Endodermal cell (in vitro differentiated cells): ENCODE data around the gene VAMP4. TPM values are rescaled to one million over a fixed set of nuclear protein-coding genes. Genes with fewer than 3 reads are reported as not detected.

Experiments
- DNase-seq: peaks from one replicate; pipeline ENCODE4 v3.0.0-alpha.2; 2017
- H3K27ac ChIP-seq: 2 replicates; pipeline ENCODE4 v1.5.1; 2013; ENCODE audit warnings: mild to moderate bottlenecking, low read depth, low read length, moderate library complexity
- H3K27me3 ChIP-seq: 2 replicates; pipeline ENCODE4 v1.6.1; 2013; ENCODE audit warnings: mild to moderate bottlenecking, low read length, moderate library complexity; ENCODE audit not compliant: insufficient read depth, control insufficient read depth, poor library complexity, severe bottlenecking
- H3K36me3 ChIP-seq: 2 replicates; pipeline ENCODE4 v1.7.0; 2013; ENCODE audit warnings: mild to moderate bottlenecking, low read length, moderate library complexity; ENCODE audit not compliant: control insufficient read depth, insufficient read depth
- H3K4me1 ChIP-seq: one replicate; pipeline ENCODE4 v1.7.0; 2013; ENCODE audit warnings: low read length; ENCODE audit not compliant: control insufficient read depth, insufficient read depth
- H3K4me3 ChIP-seq: 2 replicates; pipeline ENCODE4 v1.5.1; 2013; ENCODE audit warnings: mild to moderate bottlenecking, low read length, moderate library complexity
- H3K9ac ChIP-seq: 2 replicates; pipeline ENCODE4 v1.6.1; 2013; ENCODE audit warnings: mild to moderate bottlenecking, low read length, moderate library complexity; ENCODE audit not compliant: poor library complexity, severe bottlenecking; ENCODE audit errors: extremely low read depth
- H3K9me3 ChIP-seq: 2 replicates; pipeline ENCODE4 v1.6.1; 2013; ENCODE audit warnings: mild to moderate bottlenecking, low read length, moderate library complexity; ENCODE audit not compliant: control insufficient read depth
- H3K27ac Mint-ChIP-seq: 2 replicates; pipeline ENCODE4 v1.8.0; 2020; ENCODE audit warnings: mixed read lengths
- H3K27me3 Mint-ChIP-seq: 2 replicates; pipeline ENCODE4 v1.8.0; 2021; ENCODE audit warnings: mild to moderate bottlenecking, mixed read lengths; ENCODE audit not compliant: insufficient read depth
- H3K36me3 Mint-ChIP-seq: 2 replicates; pipeline ENCODE4 v1.8.0; 2020; ENCODE audit warnings: low read depth, mixed read lengths
- H3K4me1 Mint-ChIP-seq: 2 replicates; pipeline ENCODE4 v1.8.0; 2020; ENCODE audit warnings: mixed read lengths
- H3K4me3 Mint-ChIP-seq: 2 replicates; pipeline ENCODE4 v1.8.0; 2020; ENCODE audit warnings: mild to moderate bottlenecking, moderate library complexity, mixed read lengths
- H3K9me3 Mint-ChIP-seq: 2 replicates; pipeline ENCODE4 v1.8.0; 2020; ENCODE audit warnings: mild to moderate bottlenecking, mixed read lengths
- CTCF ChIP-seq: fragments of 200-600 bp; sonication (generic); conservative IDR thresholded peaks from 2 replicates; pipeline ENCODE4 v1.5.0; 2021; ENCODE audit warnings: antibody characterized with exemption, mild to moderate bottlenecking
- WGBS, 2 experiments: methylation state at CpG; one replicate each; pipeline versions ENCODE4 v1.1.5 to v1.1.7; 2013; ENCODE audit warnings: missing lambda C conversion rate in 2 of 2, mixed read lengths in 1 of 2; ENCODE audit not compliant: insufficient coverage in 1 of 2, insufficient read length in 1 of 2; 5-methylcytosine and 5-hydroxymethylcytosine counted together
- total RNA-seq, 2 donors: library from RNA; stranded (reverse); fragmentation: NEBNext Ultra II Directional in 1 of 2; extraction: Animal tissue kit (Norgen Biotek cat#: 25700) in 1 of 2; gene quantifications; 2 replicates in 1 of 2; 3 replicates in 1 of 2; pipeline ENCODE4 v1.2.1, GENCODE V29; 2021

VAMP4 gene
- total RNA-seq, 2 donors from 2014 or later: 6.2 to 6.9 TPM

GRCh38 chr1:171785766-171786165, 43.9 kb upstream of the VAMP4 start:
- no peak overlapping the region for H3K4me3 ChIP-seq
- Mint-ChIP-seq H3K27me3 (no peaks in the 10 kb centered on the region), H3K9me3 (no peaks in the 10 kb centered on the region), H3K27ac (no peak overlapping the region), H3K4me1 (peaks cover 19% of the 10 kb centered on the region), H3K36me3 (peaks cover 60% of the 10 kb centered on the region), H3K4me3 (no peak overlapping the region)
- H3K9ac ChIP-seq: no peak overlapping the region
- no peaks in the 10 kb centered on the region for H3K27me3 ChIP-seq
- peaks cover 60% of the 10 kb centered on the region for H3K36me3 ChIP-seq
- peaks cover 4% of the 10 kb centered on the region for H3K4me1 ChIP-seq
- H3K27ac ChIP-seq: no peak overlapping the region
- no peak for TF ChIP-seq CTCF
- WGBS, 2 experiments: 93 to 97% methylated on average over 6 to 9 of the region's 9 CpGs
- DNase-seq: no peak
- H3K9me3 ChIP-seq: no peaks in the 10 kb centered on the region

- no peak for DNase-seq
- Mint-ChIP-seq H3K36me3 (peaks cover 53% of the 10 kb centered on the region), H3K27me3 (no peaks in the 10 kb centered on the region), H3K4me1 (peaks cover 15% of the 10 kb centered on the region), H3K4me3 (no peak overlapping the region), H3K9me3 (no peaks in the 10 kb centered on the region), H3K27ac (no peak overlapping the region)
- Histone ChIP-seq H3K27me3 (no peaks in the 10 kb centered on the region), H3K9ac (no peak overlapping the region), H3K4me1 (peaks cover 4% of the 10 kb centered on the region), H3K36me3 (peaks cover 50% of the 10 kb centered on the region), H3K9me3 (no peaks in the 10 kb centered on the region), H3K4me3 (no peak overlapping the region), H3K27ac (no peak overlapping the region)
- no peak for TF ChIP-seq CTCF
These were observed 42.9 kb upstream of the VAMP4 start for GRCh38 chr1:171784784-171785183.

- no peak for DNase-seq
- no peak overlapping the region for H3K4me3 Mint-ChIP-seq
- H3K27ac Mint-ChIP-seq: no peak overlapping the region
- H3K27me3 Mint-ChIP-seq: no peaks in the 10 kb centered on the region
- H3K36me3 ChIP-seq: peaks cover 45% of the 10 kb centered on the region
- peaks cover 4% of the 10 kb centered on the region for H3K4me1 ChIP-seq
- TF ChIP-seq CTCF: no peak
- H3K36me3 Mint-ChIP-seq: peaks cover 47% of the 10 kb centered on the region
- H3K4me3 ChIP-seq: no peak overlapping the region
- H3K9me3 Mint-ChIP-seq: no peaks in the 10 kb centered on the region
- no peak overlapping the region for H3K9ac ChIP-seq
- peaks cover 15% of the 10 kb centered on the region for H3K4me1 Mint-ChIP-seq
- no peaks in the 10 kb centered on the region for H3K27me3 ChIP-seq
- H3K27ac ChIP-seq: no peak overlapping the region
- no peaks in the 10 kb centered on the region for H3K9me3 ChIP-seq
- WGBS, 2 experiments: 96 to 97% methylated on average over 14 to 25 of the region's 25 CpGs
These were observed 42.1 kb upstream of the VAMP4 start for GRCh38 chr1:171783816-171784530.
